Stimulated activated CD4-positive, alpha-beta T cell treated with anti-CD3 and anti-CD28 coated beads, Interleukin-12 subunit alpha, Interleukin-12 subunit beta, amount 100 ng/mL, for 48 hours (primary cell): ENCODE results near the gene NACC2.
"Not testable (repeated sequence)": the region's sequence is repeated elsewhere in the genome, so short reads cannot be mapped to it uniquely, and the experiment has no call there.

Experiments
- DNase-seq, 3 donors: peaks; one replicate each; pipeline ENCODE4 v3.0.0-alpha.2; 2020; ENCODE audit warnings: low read depth in 2 of 3, low spot score in 1 of 3

The NACC2 gene

GRCh38 chr9:136048560-136049411, 46.3 kb downstream of the NACC2 start:
- DNase-seq, result no peak

DNA sequence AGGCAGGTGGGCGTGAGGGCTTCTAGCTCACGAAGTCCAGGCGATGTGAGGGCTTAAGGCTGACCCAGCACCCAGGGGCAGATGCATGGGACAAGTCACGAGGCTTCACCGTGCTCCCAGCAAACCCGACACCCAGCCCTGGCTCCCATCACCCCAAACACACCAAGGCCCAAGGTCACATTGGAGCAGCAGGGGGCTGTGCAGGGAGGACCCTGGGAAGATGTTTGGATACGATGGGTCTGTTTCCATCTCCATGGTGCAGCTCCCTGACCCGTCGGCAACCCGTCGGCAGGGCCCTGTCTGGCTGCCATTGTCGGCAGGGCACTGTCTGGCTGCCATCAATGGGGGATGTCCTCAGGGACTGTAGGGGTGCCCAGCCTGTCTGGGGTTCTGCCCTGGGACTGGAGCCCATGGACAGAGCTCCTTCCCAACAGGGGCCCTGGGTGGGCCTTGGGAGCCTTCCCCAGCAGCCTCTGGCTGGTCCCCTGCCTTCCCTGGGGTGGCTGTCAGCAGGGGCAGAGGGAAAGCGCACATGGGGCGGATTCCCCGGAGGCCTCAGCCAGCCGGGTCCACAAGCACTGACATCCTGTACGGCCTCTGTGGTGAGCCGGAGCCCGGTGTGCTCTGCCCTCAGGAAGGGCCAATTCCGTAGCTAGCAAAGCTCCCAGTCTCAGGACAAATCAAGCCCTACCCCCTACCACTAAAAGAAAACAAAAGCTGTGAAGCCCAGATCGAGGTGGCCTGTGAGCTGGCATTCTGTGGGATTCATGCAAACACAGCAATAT, 47.1 kb downstream of the NACC2 start:
- DNase-seq, result no peak

DNA sequence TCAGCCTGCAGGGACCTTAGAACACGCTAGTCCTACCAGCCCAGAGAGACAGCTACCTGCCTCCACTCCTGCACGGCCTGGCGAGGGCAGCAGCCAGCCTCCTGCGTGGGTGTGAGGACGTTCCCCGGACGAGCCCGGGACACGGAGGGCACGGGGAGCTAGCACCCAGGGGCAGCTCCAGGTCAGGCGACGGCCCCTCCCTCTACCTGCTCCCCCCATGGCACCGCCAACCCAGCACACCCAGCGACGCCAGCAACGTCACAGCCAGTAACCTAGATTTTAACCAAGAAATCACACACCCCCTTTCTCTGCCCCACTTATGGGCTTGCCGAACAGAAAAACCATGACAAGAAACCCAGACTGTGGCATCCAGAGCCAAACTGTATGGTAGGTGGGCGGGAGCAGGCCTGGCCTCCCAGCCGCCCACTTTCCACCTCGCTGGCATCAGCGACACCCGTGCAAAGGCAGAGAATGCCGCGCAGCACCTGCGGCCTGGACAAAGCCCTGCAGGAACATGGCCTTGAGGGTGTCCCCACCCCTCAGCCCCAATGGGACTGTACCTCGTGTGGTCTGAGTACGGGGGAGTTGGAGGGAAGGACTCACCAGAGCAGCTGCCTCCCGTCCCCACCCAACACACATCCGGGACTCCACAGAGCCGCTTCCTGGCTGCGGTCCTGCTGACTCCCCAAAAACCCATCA, 47.9 kb downstream of the NACC2 start:
- no peak for DNase-seq

- no peak for DNase-seq
These were observed 48.6 kb downstream of the NACC2 start for GRCh38 chr9:136046554-136046920.

- DNase-seq, result no peak
These were observed 49.2 kb downstream of the NACC2 start for GRCh38 chr9:136045595-136046553.

GRCh38 chr9:136044971-136045594, 50.0 kb downstream of the NACC2 start:
- no peak for DNase-seq

- no peak for DNase-seq
These were observed 50.7 kb downstream of the NACC2 start for GRCh38 chr9:136044207-136044970.

GRCh38 chr9:136043441-136043991, 51.6 kb downstream of the NACC2 start:
- no peak for DNase-seq

DNA sequence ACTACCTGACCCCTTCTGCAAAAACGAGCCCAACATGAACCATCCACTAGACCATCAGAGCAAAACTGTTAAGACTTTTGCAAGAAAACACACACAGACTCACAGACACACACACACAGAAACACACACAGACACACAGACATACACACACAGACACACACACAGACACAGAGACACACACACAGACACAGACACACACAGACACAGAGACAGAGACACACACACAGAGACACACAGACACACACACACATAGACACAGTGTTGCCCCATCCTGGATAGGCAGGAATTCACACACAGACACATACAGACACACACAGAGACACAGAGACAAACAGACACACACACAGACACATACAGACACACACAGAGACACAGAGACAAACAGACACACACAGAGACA, 52.5 kb downstream of the NACC2 start:
- DNase-seq, result no peak

DNA sequence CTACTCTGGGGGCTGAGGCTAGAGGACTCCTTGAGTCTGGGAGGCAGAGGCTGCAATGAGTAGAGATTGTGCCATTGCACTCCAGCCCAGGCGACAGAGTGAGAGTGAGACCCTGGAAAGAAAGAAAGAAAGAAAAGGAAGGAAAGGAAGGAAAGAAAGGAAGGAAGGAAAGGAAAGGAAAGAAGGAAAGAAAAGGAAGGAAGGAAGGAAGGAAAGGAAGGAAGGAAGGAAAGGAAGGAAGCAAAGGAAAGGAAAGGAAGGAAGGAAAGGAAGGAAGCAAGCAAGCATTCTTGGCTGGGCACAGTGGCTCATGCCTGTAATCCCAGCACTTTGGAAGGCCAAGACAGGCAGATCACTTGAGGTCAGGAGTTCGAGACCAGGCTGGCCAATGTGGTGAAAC, 54.2 kb downstream of the NACC2 start:
- not testable (repeated sequence) for DNase-seq

DNA sequence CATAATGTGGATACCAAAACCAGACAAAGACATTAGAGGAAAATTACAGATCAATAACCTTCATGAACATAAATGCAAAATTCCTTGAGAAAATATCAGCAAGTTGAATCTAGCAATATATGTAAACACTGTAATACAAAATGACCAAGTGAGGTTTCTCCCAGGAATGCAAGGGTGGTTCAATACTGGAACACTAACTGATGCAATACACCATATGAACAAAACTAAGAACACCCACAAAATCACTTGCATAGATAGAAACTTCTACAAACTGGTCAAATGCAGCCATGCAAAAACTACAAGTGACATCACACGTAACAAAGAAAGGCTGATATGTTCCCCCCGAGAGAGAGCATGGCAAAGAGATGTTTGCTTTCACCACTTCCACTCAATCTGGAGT, 55.6 kb downstream of the NACC2 start:
- no peak for DNase-seq

- DNase-seq, result no peak
These were observed 58.2 kb downstream of the NACC2 start for GRCh38 chr9:136036848-136037247.

GRCh38 chr9:136036050-136036449, 59.0 kb downstream of the NACC2 start:
- DNase-seq, result no peak

- no peak for DNase-seq
These were observed 63.1 kb downstream of the NACC2 start for GRCh38 chr9:136031741-136032730.

GRCh38 chr9:136031094-136031493, 64.0 kb downstream of the NACC2 start:
- no peak for DNase-seq

DNA sequence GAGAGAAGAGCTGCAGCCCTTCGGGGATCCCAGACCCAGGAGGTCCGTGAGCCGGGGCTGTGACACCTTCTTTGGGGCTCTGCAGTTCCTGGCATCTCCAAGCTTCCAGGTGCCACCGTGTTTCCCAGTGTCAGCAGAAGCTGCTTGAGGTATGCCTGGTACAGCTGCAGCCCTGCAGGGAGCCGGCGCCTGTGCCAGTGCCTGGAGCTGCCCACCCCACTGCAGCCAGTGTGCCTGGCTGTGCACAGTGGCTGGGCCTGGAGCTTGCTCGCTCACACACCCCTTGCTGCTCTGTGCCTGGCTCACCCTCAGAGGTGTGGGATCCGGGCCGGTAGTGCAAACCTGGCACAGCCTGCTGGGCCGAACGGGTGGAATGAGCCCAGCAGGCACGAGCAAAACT, 65.5 kb downstream of the NACC2 start:
- no peak for DNase-seq

DNA sequence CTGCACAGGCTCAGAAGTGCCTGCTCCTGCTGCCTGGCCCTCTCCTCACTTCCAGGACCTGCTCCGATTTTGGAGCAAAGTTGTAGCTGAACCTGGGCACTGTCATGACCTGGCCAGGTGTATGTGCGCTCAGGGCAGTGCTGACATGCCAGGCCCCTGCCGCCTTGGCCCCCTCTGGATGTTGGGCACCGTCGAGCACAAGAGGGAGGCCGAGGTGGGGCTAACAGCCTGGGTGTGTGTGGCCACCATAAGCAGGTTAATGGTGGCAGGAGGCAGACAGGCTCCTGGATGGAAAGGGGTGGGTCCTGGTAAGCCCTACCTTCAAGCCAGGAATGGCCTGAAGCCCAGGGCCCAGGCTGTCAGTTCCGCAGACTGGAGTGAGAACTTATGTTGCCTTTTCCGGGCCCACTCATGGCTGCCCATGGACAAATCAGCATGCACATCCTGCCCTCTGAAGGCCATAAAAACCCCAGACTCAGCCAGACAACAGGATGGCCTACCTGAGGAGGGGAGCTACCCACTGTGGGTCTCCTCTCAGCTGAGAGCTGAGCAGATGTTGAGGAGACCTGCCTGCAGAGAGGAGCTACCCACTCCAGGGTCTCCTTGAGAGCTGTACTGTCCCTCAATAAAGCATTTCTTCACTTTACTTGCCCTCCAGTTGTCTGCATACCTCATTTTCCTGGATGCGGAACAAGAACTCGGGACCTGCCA, 66.2 kb downstream of the NACC2 start:
- no peak for DNase-seq
